H1 (cell line): Measurements from ENCODE around the gene KCNH4. TPM values are rescaled to one million over a fixed set of nuclear protein-coding genes. Genes with fewer than 3 reads are reported as not detected.

Source experiments
- CTCF ChIA-PET: fragments of 300-600 bp; sonication (Branson Sonifier 250); formaldehyde crosslinking; loops from one replicate; lab custom pipeline; 2021; ENCODE audit not compliant: partially characterized antibody; lab: Charles Lee
- POLR2A ChIA-PET: fragments of 300-600 bp; sonication (Branson Sonifier 250); formaldehyde crosslinking; loops from one replicate; lab custom pipeline; 2021; ENCODE audit warnings: inconsistent platforms; ENCODE audit not compliant: partially characterized antibody; lab: Charles Lee
- DNase-seq, 2 experiments: peaks; one replicate each; pipeline versions ENCODE4 v3.0.0 to v3.0.0-alpha.2; 2010 to 2022; ENCODE audit warnings: low spot score in 2 of 2, low read depth in 1 of 2, mixed read lengths in 1 of 2
- FAIRE-seq: peaks from 2 replicates; lab custom pipeline; 2011; peaks lifted over from hg19 to GRCh38; lab: Jason Lieb, UNC
- H2AFZ ChIP-seq: 2 replicates; pipeline ENCODE4 v1.8.1; 2012; ENCODE audit warnings: low read length, inconsistent platforms
- H2AK5ac ChIP-seq: 2 replicates; pipeline ENCODE4 v1.6.1; 2013; ENCODE audit warnings: low read depth, low read length
- H2BK120ac ChIP-seq: replicated peaks from 2 replicates; pipeline ENCODE3; 2013; ENCODE audit warnings: low read depth, low read length, inconsistent platforms
- H2BK12ac ChIP-seq: 2 replicates; pipeline ENCODE4 v1.6.1; 2013; ENCODE audit warnings: low read depth, low read length
- H2BK15ac ChIP-seq: 2 replicates; pipeline ENCODE4 v1.6.1; 2013; ENCODE audit warnings: low read length
- H2BK20ac ChIP-seq: 2 replicates; pipeline ENCODE4 v1.6.1; 2013; ENCODE audit warnings: low read length
- H2BK5ac ChIP-seq: 2 replicates; pipeline ENCODE4 v1.6.1; 2013; ENCODE audit warnings: low read depth, low read length
- H3K14ac ChIP-seq: 2 replicates; pipeline ENCODE4 v1.6.1; 2013; ENCODE audit warnings: inconsistent platforms; ENCODE audit not compliant: insufficient read length
- H3K18ac ChIP-seq: 2 replicates; pipeline ENCODE4 v1.6.1; 2013; ENCODE audit warnings: low read length; ENCODE audit errors: extremely low read depth
- H3K23ac ChIP-seq: 2 replicates; pipeline ENCODE4 v1.6.1; 2013; ENCODE audit warnings: inconsistent platforms; ENCODE audit not compliant: insufficient read length
- H3K23me2 ChIP-seq: 2 replicates; pipeline ENCODE4 v1.6.1; 2013; ENCODE audit warnings: low read depth, low read length
- H3K27ac ChIP-seq: 2 replicates; pipeline ENCODE4 v1.6.1; 2011; ENCODE audit warnings: low read depth, low read length, inconsistent platforms
- H3K27me3 ChIP-seq, 4 experiments: replicated peaks in 1 of 4; 1 replicate in 1 of 4; 2 replicates in 3 of 4; pipeline versions ENCODE4 v1.6.1 to v1.8.1; 2011 to 2013; ENCODE audit warnings: low read length in 3 of 4, mild to moderate bottlenecking in 3 of 4, inconsistent platforms in 2 of 4, mixed read lengths in 2 of 4, moderate library complexity in 1 of 4; ENCODE audit not compliant: control insufficient read depth in 3 of 4, insufficient read depth in 3 of 4; ENCODE audit errors: extremely low read depth in 1 of 4
- H3K36me3 ChIP-seq, 4 experiments: 2 replicates each; pipeline versions ENCODE4 v1.6.1 to v1.8.1; 2011 to 2013; ENCODE audit warnings: mild to moderate bottlenecking in 4 of 4, low read length in 3 of 4, moderate library complexity in 2 of 4, control low read depth in 1 of 4, inconsistent platforms in 1 of 4; ENCODE audit not compliant: insufficient read depth in 4 of 4, control insufficient read depth in 2 of 4
- H3K4ac ChIP-seq: replicated peaks from 2 replicates; pipeline ENCODE3; 2013; ENCODE audit warnings: low read length, low read depth, mixed read lengths, inconsistent platforms; ENCODE audit not compliant: insufficient read length
- H3K4me1 ChIP-seq, 4 experiments: replicated peaks in 1 of 4; 1 replicate in 1 of 4; 2 replicates in 3 of 4; pipeline versions ENCODE4 v1.6.1 to v1.8.1; 2011 to 2013; ENCODE audit warnings: low read length in 3 of 4, inconsistent platforms in 2 of 4, mixed read lengths in 1 of 4; ENCODE audit not compliant: insufficient read depth in 4 of 4, control insufficient read depth in 3 of 4
- H3K4me2 ChIP-seq, 2 experiments: 2 replicates each; pipeline versions ENCODE4 v1.6.1 to v1.8.1; 2011 to 2013; ENCODE audit warnings: low read depth in 2 of 2, low read length in 2 of 2, control low read depth in 1 of 2, inconsistent platforms in 1 of 2, mild to moderate bottlenecking in 1 of 2; ENCODE audit not compliant: insufficient read depth in 1 of 2
- H3K4me3 ChIP-seq, 4 experiments: fragments of 200-600, 300-600 bp in 1 of 4; sonication (generic), shearing (Covaris generic), sonication (Bioruptor Twin) in 1 of 4; 2 replicates each; pipeline versions ENCODE4 v1.5.1 to v1.8.1; 2011 to 2016; ENCODE audit warnings: low read length in 4 of 4, low read depth in 3 of 4, control low read depth in 2 of 4, inconsistent platforms in 2 of 4, mild to moderate bottlenecking in 2 of 4, mixed read lengths in 1 of 4, moderate library complexity in 1 of 4; ENCODE audit not compliant: insufficient read depth in 2 of 4; ENCODE audit errors: extremely low read depth in 1 of 4
- H3K56ac ChIP-seq: replicated peaks from 2 replicates; pipeline ENCODE3; 2013; ENCODE audit warnings: low read depth, mild to moderate bottlenecking, mixed read lengths, low read length, inconsistent platforms; ENCODE audit not compliant: insufficient read length
- H3K79me1 ChIP-seq: 2 replicates; pipeline ENCODE4 v1.6.1; 2013; ENCODE audit warnings: low read depth, low read length, control low read depth
- H3K79me2 ChIP-seq, 2 experiments: 2 replicates each; pipeline versions ENCODE4 v1.6.1 to v1.8.1; 2012 to 2013; ENCODE audit warnings: low read length in 2 of 2, mild to moderate bottlenecking in 2 of 2, inconsistent platforms in 1 of 2; ENCODE audit not compliant: insufficient read depth in 2 of 2, control insufficient read depth in 1 of 2
- H3K9ac ChIP-seq, 4 experiments: replicated peaks in 1 of 4; 1 replicate in 1 of 4; 2 replicates in 3 of 4; pipeline versions ENCODE4 v1.6.1 to v1.8.1; 2011 to 2013; ENCODE audit warnings: low read depth in 3 of 4, low read length in 3 of 4, control low read depth in 2 of 4, mild to moderate bottlenecking in 2 of 4, moderate library complexity in 2 of 4, inconsistent platforms in 1 of 4; ENCODE audit errors: extremely low read depth in 1 of 4
- H3K9me3 ChIP-seq, 2 experiments: 2 replicates each; pipeline versions ENCODE4 v1.6.1 to v1.8.1; 2012 to 2013; ENCODE audit warnings: mild to moderate bottlenecking in 2 of 2, moderate library complexity in 2 of 2, control low read depth in 1 of 2, inconsistent platforms in 1 of 2, low read depth in 1 of 2, low read length in 1 of 2, mixed read lengths in 1 of 2; ENCODE audit not compliant: insufficient read depth in 2 of 2
- H4K20me1 ChIP-seq, 2 experiments: replicated peaks in 1 of 2; 2 replicates each; pipeline versions ENCODE3 to v1.8.1; 2011 to 2013; ENCODE audit warnings: inconsistent platforms in 2 of 2, low read length in 2 of 2, mild to moderate bottlenecking in 1 of 2; ENCODE audit not compliant: insufficient read depth in 2 of 2, control insufficient read depth in 1 of 2
- H4K5ac ChIP-seq: 2 replicates; pipeline ENCODE4 v1.6.1; 2013; ENCODE audit warnings: low read length, low read depth, mixed read lengths, inconsistent platforms; ENCODE audit not compliant: insufficient read length
- H4K8ac ChIP-seq: 2 replicates; pipeline ENCODE4 v1.8.0; 2013; ENCODE audit warnings: mild to moderate bottlenecking, moderate library complexity, low read length, inconsistent platforms; ENCODE audit not compliant: insufficient read depth; ENCODE audit errors: extremely low read depth
- H4K91ac ChIP-seq: replicated peaks from 2 replicates; pipeline ENCODE3; 2013; ENCODE audit warnings: low read length, mixed read lengths, inconsistent platforms; ENCODE audit not compliant: insufficient read length
- ASH2L ChIP-seq: fragments of 200-600, 300-600 bp; sonication (generic); IDR thresholded peaks from one replicate; pipeline ENCODE4 v1.7.1; 2017; ENCODE audit warnings: low read length
- CBX5 ChIP-seq: fragments of 300-800, 300-1000 bp; sonication (generic); IDR thresholded peaks from 2 replicates; pipeline ENCODE4 v1.7.1; 2016; ENCODE audit warnings: antibody characterized with exemption, low read length, low read depth
- KDM4A ChIP-seq: IDR thresholded peaks from one replicate; pipeline ENCODE4 v1.7.1; 2012; ENCODE audit warnings: low read depth, mild to moderate bottlenecking, moderate library complexity, low read length, inconsistent platforms; ENCODE audit not compliant: severe bottlenecking
- MAFK ChIP-seq: IDR thresholded peaks from 2 replicates; pipeline ENCODE4 v1.6.1; 2012; ENCODE audit warnings: low read depth, mild to moderate bottlenecking, improper control_type of control experiment, low read length
- NANOG ChIP-seq: IDR thresholded peaks from 2 replicates; pipeline ENCODE4 v1.6.1; 2011; ENCODE audit warnings: low read length, low read depth, mild to moderate bottlenecking, inconsistent platforms; ENCODE audit not compliant: insufficient read depth, poor library complexity, severe bottlenecking
- PHF8 ChIP-seq: fragments of 200-600 bp; sonication (generic); conservative IDR thresholded peaks from 2 replicates; pipeline ENCODE4 v1.7.1; 2012; ENCODE audit warnings: low read depth, mild to moderate bottlenecking, inconsistent platforms, low read length, moderate library complexity
- RBBP5 ChIP-seq: IDR thresholded peaks from 2 replicates; pipeline ENCODE4 v1.7.1; 2012; ENCODE audit warnings: low read depth, mild to moderate bottlenecking, inconsistent platforms, low read length, moderate library complexity, borderline replicate concordance
- SIN3A ChIP-seq, 2 experiments: IDR thresholded peaks in 1 of 2; conservative IDR thresholded peaks in 1 of 2; 2 replicates each; pipeline ENCODE4 v1.6.1; 2011 to 2012; ENCODE audit warnings: low read length in 2 of 2, improper control_type of control experiment in 1 of 2, low read depth in 1 of 2, mild to moderate bottlenecking in 1 of 2
- USF2 ChIP-seq: IDR thresholded peaks from 2 replicates; pipeline ENCODE4 v1.6.1; 2011; ENCODE audit warnings: low read length, improper control_type of control experiment
- ZNF274 ChIP-seq: IDR thresholded peaks from 2 replicates; pipeline ENCODE4 v1.7.0; 2012; ENCODE audit warnings: low read length, borderline replicate concordance; ENCODE audit errors: extremely low read depth
- WGBS, 2 experiments: shearing (Covaris generic) in 1 of 2; methylation state at CpG; one replicate each; pipeline versions ENCODE4 v1.1.6 to v1.1.7; 2013 to 2015; ENCODE audit warnings: low lambda C conversion rate in 2 of 2, mixed read lengths in 2 of 2, inconsistent platforms in 1 of 2, low coverage in 1 of 2, missing lambda C conversion rate in 1 of 2; ENCODE audit not compliant: insufficient replicate concordance in 2 of 2, insufficient coverage in 1 of 2, insufficient read length in 1 of 2; ENCODE audit errors: extremely low coverage in 1 of 2, missing lambda C conversion rate in 1 of 2; 5-methylcytosine and 5-hydroxymethylcytosine counted together
- polyA plus RNA-seq, 7 experiments: library from polyadenylated mRNA; depleted of rRNA in 3 of 7; stranded (reverse) in 5 of 7; unstranded in 2 of 7; fragments of >200 nt in 5 of 7; fragments of 200-250 nt in 2 of 7; gene quantifications; 1 replicate in 5 of 7; 2 replicates in 1 of 7; 4 replicates in 1 of 7; pipeline versions ENCODE4 v1.2.1 to v1.2.3, GENCODE V29; 2011 to 2013; ENCODE audit warnings: missing spikeins in 2 of 7, mixed read lengths in 2 of 7
- total RNA-seq: library from RNA; stranded (reverse); fragmentation: NEBNext Ultra II Directional; extraction: Animal tissue kit (Norgen Biotek cat#: 25700); gene quantifications from 2 replicates; pipeline ENCODE4 v1.2.1, GENCODE V29; 2021

KCNH4 gene
- total and polyA plus RNA-seq, 2 of the 8 experiments (the other 6 are each of a cell fraction or from before 2014, with no cell fraction given): 0.44 to 0.47 TPM

- Histone ChIP-seq H4K91ac (no peak overlapping the region), H4K20me1 (peaks cover 9 to 20% of the 10 kb centered on the region in 2 experiments), H4K5ac (no peak overlapping the region), H3K27me3 (no peaks in the 10 kb centered on the region), H3K79me1 (peaks cover 14% of the 10 kb centered on the region), H3K9ac (no peak overlapping the region), H3K4me2 (no peak overlapping the region), H2BK120ac (no peak overlapping the region), H3K18ac (no peak overlapping the region), H3K23me2 (peaks cover 3% of the 10 kb centered on the region; the same call in 1 of the 2 replicates), H3K14ac (no peak overlapping the region), H3K4me3 (no peak overlapping the region), H2AFZ (no peak overlapping the region), H3K36me3 (peaks cover 4 to 22% (median 15%) of the 10 kb centered on the region in 4 experiments; a peak in 6 of 8 replicates), H4K8ac (no peak overlapping the region), H3K27ac (no peak overlapping the region), H2BK20ac (no peak overlapping the region), H3K79me2 (peaks cover 0 to 35% of the 10 kb centered on the region in 2 experiments; a peak in 2 of 4 replicates), H3K23ac (no peak overlapping the region), H2BK12ac (no peak overlapping the region), H3K4ac (no peak overlapping the region), H2AK5ac (no peak overlapping the region), H3K4me1 (peaks cover 0 to 6% (median 1%) of the 10 kb centered on the region in 4 experiments; a peak in 3 of 7 replicates), H3K56ac (no peak overlapping the region), H2BK5ac (no peak overlapping the region), H3K9me3 (no peaks in the 10 kb centered on the region), H2BK15ac (no peak overlapping the region)
- no peak for FAIRE-seq
- 83% methylated on average over 3 of the region's 3 CpGs; no CpG with 5 or more reads in 1 of the 2 experiments for WGBS, 2 experiments
- TF ChIP-seq CBX5 (no peak), MAFK (no peak), RBBP5 (no peak), ASH2L (no peak), KDM4A (no peak), ZNF274 (no peak), SIN3A (conservative IDR thresholded peaks at IDR 0.05 in 1 of 2, IDR thresholded peaks at IDR 0.05 in 1 of 2; ENCODE audit: low read depth in 1 of 2, low read length in 2 of 2) (no peak), USF2 (no peak), PHF8 (no peak), NANOG (no peak)
- no peak for DNase-seq
- ChIA-PET POLR2A (interaction anchor here (1.2 to 1.8 kb wide), 2 partner anchors 11 to 12 kb away, joined by 4 to 6 read pairs; partner anchors contain the start of genes HSPB9 and KAT2A), CTCF (interaction anchor here (0.7 to 11.7 kb wide), 8 partner anchors 13 to 347 kb away, joined by 3 to 97 read pairs (median 3); partner anchors contain the start of genes GHDC, HSPB9 and KAT2A)
Measured at GRCh38 chr17:42132941-42133340, 48.0 kb downstream of the KCNH4 start.
